ENCODE data around the gene REV1. TPM values are rescaled to one million over a fixed set of nuclear protein-coding genes. Genes with fewer than 3 reads are reported as not detected.

Gene REV1
- total RNA-seq, 1 experiment from 2014 or later, result 39.6 TPM

GRCh38 chr2:99480390-99480789 is 9.4 kb downstream of the REV1 start:
- H3K27ac Mint-ChIP-seq (ENCODE audit: unreplicated experiment), result no peak overlapping the region
- H3K27me3 Mint-ChIP-seq (ENCODE audit: insufficient read depth, unreplicated experiment), result no peaks in the 10 kb centered on the region
- H3K4me3 Mint-ChIP-seq (ENCODE audit: unreplicated experiment), result no peak overlapping the region
- no peak for DNase-seq
- no peaks in the 10 kb centered on the region for H3K27me3 ChIP-seq (replicated peaks; ENCODE audit: control insufficient read depth, insufficient read depth, low read length)
- intact Hi-C loops (cut with micrococcal nuclease; ENCODE audit: unreplicated experiment), result no loop called here
- peaks cover 9% of the 10 kb centered on the region for H3K4me1 ChIP-seq
- CTCF ChIA-PET, result interaction anchor here (1.2 kb wide), 1 partner anchor 10 kb away, joined by 3 read pairs; the partner anchor contains the start of gene REV1
- H3K9me3 ChIP-seq, result no peaks in the 10 kb centered on the region
- no peaks in the 10 kb centered on the region for H3K36me3 ChIP-seq (ENCODE audit: control insufficient read depth, insufficient read depth, low read length)
- POLR2A ChIA-PET, result no interaction called here
- H3K36me3 Mint-ChIP-seq (ENCODE audit: insufficient read depth, unreplicated experiment), result peaks cover 7% of the 10 kb centered on the region
- H3K4me1 Mint-ChIP-seq (ENCODE audit: low read depth, unreplicated experiment), result peaks cover 13% of the 10 kb centered on the region
- TF ChIP-seq CTCF (IDR thresholded peaks at IDR 0.05; ENCODE audit: insufficient read depth in 1 of 2, low read depth in 1 of 2, low read length in 1 of 2, severe bottlenecking in 1 of 2, unreplicated experiment in 1 of 2), result no peak
- no TSS peak for BruUV-seq (replicated peaks)
- no peaks in the 10 kb centered on the region for H3K9me3 Mint-ChIP-seq (ENCODE audit: unreplicated experiment)
- H3K4me3 ChIP-seq (ENCODE audit: low read depth, low read length), result no peak overlapping the region

GRCh38 chr2:99478632-99479031 is 11.2 kb downstream of the REV1 start:
- Mint-ChIP-seq H3K27me3 (ENCODE audit: insufficient read depth, unreplicated experiment) (no peaks in the 10 kb centered on the region), H3K27ac (ENCODE audit: unreplicated experiment) (no peak overlapping the region), H3K36me3 (ENCODE audit: insufficient read depth, unreplicated experiment) (peaks cover 7% of the 10 kb centered on the region), H3K9me3 (ENCODE audit: unreplicated experiment) (no peaks in the 10 kb centered on the region), H3K4me3 (ENCODE audit: unreplicated experiment) (no peak overlapping the region), H3K4me1 (ENCODE audit: low read depth, unreplicated experiment) (peaks cover 19% of the 10 kb centered on the region)
- CTCF ChIA-PET, result no interaction called here
- POLR2A ChIA-PET, result no interaction called here
- H3K4me1 ChIP-seq, result peaks cover 14% of the 10 kb centered on the region; the same call in 1 of the 2 replicates
- no peaks in the 10 kb centered on the region for H3K9me3 ChIP-seq
- BruUV-seq (replicated peaks), result no TSS peak
- intact Hi-C loops (cut with micrococcal nuclease; ENCODE audit: unreplicated experiment), result no loop called here
- TF ChIP-seq CTCF (IDR thresholded peaks at IDR 0.05; ENCODE audit: insufficient read depth in 1 of 2, low read depth in 1 of 2, low read length in 1 of 2, severe bottlenecking in 1 of 2, unreplicated experiment in 1 of 2), result no peak
- no peaks in the 10 kb centered on the region for H3K27me3 ChIP-seq (replicated peaks; ENCODE audit: control insufficient read depth, insufficient read depth, low read length)
- H3K4me3 ChIP-seq (ENCODE audit: low read depth, low read length), result no peak overlapping the region
- no peaks in the 10 kb centered on the region for H3K36me3 ChIP-seq (ENCODE audit: control insufficient read depth, insufficient read depth, low read length)
- DNase-seq, result no peak

GRCh38 chr2:99477054-99477453 is 12.8 kb downstream of the REV1 start:
- Histone ChIP-seq H3K36me3 (ENCODE audit: control insufficient read depth, insufficient read depth, low read length) (no peaks in the 10 kb centered on the region), H3K4me1 (peaks cover 23% of the 10 kb centered on the region; the same call in 1 of the 2 replicates), H3K9me3 (no peaks in the 10 kb centered on the region), H3K27me3 (replicated peaks; ENCODE audit: control insufficient read depth, insufficient read depth, low read length) (no peaks in the 10 kb centered on the region), H3K4me3 (ENCODE audit: low read depth, low read length) (no peak overlapping the region)
- intact Hi-C loops (cut with micrococcal nuclease; ENCODE audit: unreplicated experiment), result no loop called here
- Mint-ChIP-seq H3K9me3 (ENCODE audit: unreplicated experiment) (no peaks in the 10 kb centered on the region), H3K27ac (ENCODE audit: unreplicated experiment) (no peak overlapping the region), H3K4me1 (ENCODE audit: low read depth, unreplicated experiment) (peaks cover 24% of the 10 kb centered on the region), H3K27me3 (ENCODE audit: insufficient read depth, unreplicated experiment) (no peaks in the 10 kb centered on the region), H3K4me3 (ENCODE audit: unreplicated experiment) (no peak overlapping the region), H3K36me3 (ENCODE audit: insufficient read depth, unreplicated experiment) (peaks cover 7% of the 10 kb centered on the region)
- ChIA-PET POLR2A (no interaction called here), CTCF (no interaction called here)
- DNase-seq, result no peak
- BruUV-seq (replicated peaks), result no TSS peak
- no peak for TF ChIP-seq CTCF (IDR thresholded peaks at IDR 0.05; ENCODE audit: insufficient read depth in 1 of 2, low read depth in 1 of 2, low read length in 1 of 2, severe bottlenecking in 1 of 2, unreplicated experiment in 1 of 2)

Measured in Caco-2 (cell line).